Loucy (cell line): ENCODE results near the gene PTGES.

Experiments used
- H2AFZ ChIP-seq: fragments of 200-600 bp; sonication (generic); 2 replicates; pipeline ENCODE4 v1.6.0; 2016; ENCODE audit warnings: antibody characterized with exemption, mild to moderate bottlenecking, low read length, moderate library complexity
- H3F3A ChIP-seq: fragments of 200-600 bp; 2 replicates; pipeline ENCODE4 v1.6.0; 2016; ENCODE audit warnings: antibody characterized with exemption, low read depth, mild to moderate bottlenecking
- H3K27me3 ChIP-seq: fragments of 200-600 bp; sonication (generic); 2 replicates; pipeline ENCODE4 v1.6.1; 2014; ENCODE audit warnings: low read length, mild to moderate bottlenecking; ENCODE audit not compliant: insufficient read depth, poor library complexity, severe bottlenecking
- H3K36me3 ChIP-seq: fragments of 200-600 bp; sonication (generic); 2 replicates; pipeline ENCODE4 v1.6.1; 2016; ENCODE audit warnings: low read length; ENCODE audit not compliant: insufficient read depth
- H3K4me1 ChIP-seq: fragments of 200-600 bp; sonication (generic); 2 replicates; pipeline ENCODE4 v1.5.1; 2014; ENCODE audit warnings: low read length, mild to moderate bottlenecking; ENCODE audit not compliant: insufficient read depth, poor library complexity, severe bottlenecking
- H3K4me2 ChIP-seq: fragments of 200-600 bp; sonication (generic); 2 replicates; pipeline ENCODE4 v1.6.0; 2014; ENCODE audit warnings: antibody characterized with exemption, low read length, low read depth, mild to moderate bottlenecking; ENCODE audit not compliant: poor library complexity, severe bottlenecking
- H3K4me3 ChIP-seq: fragments of 200-600 bp; sonication (generic); 2 replicates; pipeline ENCODE4 v1.5.1; 2014; ENCODE audit warnings: low read length, mild to moderate bottlenecking, mixed read lengths; ENCODE audit not compliant: poor library complexity, severe bottlenecking
- H3K79me2 ChIP-seq: fragments of 200-600 bp; sonication (generic); 2 replicates; pipeline ENCODE4 v1.6.1; 2014; ENCODE audit warnings: low read length; ENCODE audit not compliant: insufficient read depth
- H3K9ac ChIP-seq: fragments of 200-600 bp; sonication (generic); 2 replicates; pipeline ENCODE4 v1.6.0; 2014; ENCODE audit warnings: mild to moderate bottlenecking, low read depth, low read length, moderate library complexity; ENCODE audit not compliant: poor library complexity, severe bottlenecking
- H3K9me2 ChIP-seq: fragments of 200-600 bp; sonication (generic); replicated peaks from 2 replicates; pipeline ENCODE4 v1.6.1; 2016; ENCODE audit warnings: low read depth, low read length, mixed read lengths
- H3K9me3 ChIP-seq: fragments of 200-600 bp; sonication (generic); 2 replicates; pipeline ENCODE4 v1.6.1; 2014; ENCODE audit warnings: mild to moderate bottlenecking, antibody characterized with exemption, low read length, low read depth; ENCODE audit not compliant: insufficient read depth
- H4K20me1 ChIP-seq: fragments of 200-600 bp; sonication (generic); 2 replicates; pipeline ENCODE4 v1.6.0; 2014; ENCODE audit warnings: antibody characterized with exemption, low read length, mild to moderate bottlenecking; ENCODE audit not compliant: insufficient read depth, poor library complexity, severe bottlenecking
- EZH2phosphoT487 ChIP-seq: fragments of 200-600 bp; IDR thresholded peaks from 2 replicates; pipeline ENCODE4 v1.6.1; 2018; ENCODE audit warnings: antibody characterized with exemption, mild to moderate bottlenecking, moderate library complexity, borderline replicate concordance
- TF ChIP-seq, protein P1 (sequence below): fragments of 200-600 bp; sonication (generic); conservative IDR thresholded peaks from 2 replicates; pipeline ENCODE4 v1.5.1; 2014; ENCODE audit warnings: mild to moderate bottlenecking, antibody characterized with exemption, low read length

Gene PTGES

DNA sequence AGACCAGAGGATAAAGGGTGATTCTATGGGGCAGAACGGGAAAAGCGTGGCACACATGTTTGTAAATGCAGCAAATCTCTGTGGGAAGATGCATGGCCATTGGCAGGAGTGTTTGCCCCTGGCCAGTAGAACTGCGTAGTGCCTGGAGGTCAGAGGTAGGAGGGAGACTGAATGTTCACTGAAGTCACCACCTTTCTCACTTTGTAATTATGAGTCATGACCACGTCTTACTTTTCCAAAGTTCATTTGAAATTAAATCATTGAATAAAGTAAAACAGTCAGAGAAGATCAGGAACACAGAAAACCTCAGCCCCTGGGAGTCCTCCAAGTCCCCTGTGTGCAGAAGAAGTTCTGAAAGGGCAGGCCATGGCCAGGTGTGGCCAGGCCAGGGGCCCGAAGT lies 4.6 kb downstream of the PTGES start:
- Histone ChIP-seq H3K4me2 (no peak overlapping the region), H3K79me2 (no peaks in the 10 kb centered on the region), H2AFZ (no peak overlapping the region), H3F3A (no peaks in the 10 kb centered on the region), H3K4me1 (no peaks in the 10 kb centered on the region), H3K27me3 (no peaks in the 10 kb centered on the region), H4K20me1 (no peaks in the 10 kb centered on the region), H3K9ac (no peak overlapping the region), H3K4me3 (no peak overlapping the region), H3K9me2 (no peaks in the 10 kb centered on the region), H3K9me3 (no peaks in the 10 kb centered on the region), H3K36me3 (no peaks in the 10 kb centered on the region)
- no peak for TF ChIP-seq EZH2phosphoT487
- TF ChIP-seq, protein P1, sequence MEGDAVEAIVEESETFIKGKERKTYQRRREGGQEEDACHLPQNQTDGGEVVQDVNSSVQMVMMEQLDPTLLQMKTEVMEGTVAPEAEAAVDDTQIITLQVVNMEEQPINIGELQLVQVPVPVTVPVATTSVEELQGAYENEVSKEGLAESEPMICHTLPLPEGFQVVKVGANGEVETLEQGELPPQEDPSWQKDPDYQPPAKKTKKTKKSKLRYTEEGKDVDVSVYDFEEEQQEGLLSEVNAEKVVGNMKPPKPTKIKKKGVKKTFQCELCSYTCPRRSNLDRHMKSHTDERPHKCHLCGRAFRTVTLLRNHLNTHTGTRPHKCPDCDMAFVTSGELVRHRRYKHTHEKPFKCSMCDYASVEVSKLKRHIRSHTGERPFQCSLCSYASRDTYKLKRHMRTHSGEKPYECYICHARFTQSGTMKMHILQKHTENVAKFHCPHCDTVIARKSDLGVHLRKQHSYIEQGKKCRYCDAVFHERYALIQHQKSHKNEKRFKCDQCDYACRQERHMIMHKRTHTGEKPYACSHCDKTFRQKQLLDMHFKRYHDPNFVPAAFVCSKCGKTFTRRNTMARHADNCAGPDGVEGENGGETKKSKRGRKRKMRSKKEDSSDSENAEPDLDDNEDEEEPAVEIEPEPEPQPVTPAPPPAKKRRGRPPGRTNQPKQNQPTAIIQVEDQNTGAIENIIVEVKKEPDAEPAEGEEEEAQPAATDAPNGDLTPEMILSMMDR, result no peak

DNA sequence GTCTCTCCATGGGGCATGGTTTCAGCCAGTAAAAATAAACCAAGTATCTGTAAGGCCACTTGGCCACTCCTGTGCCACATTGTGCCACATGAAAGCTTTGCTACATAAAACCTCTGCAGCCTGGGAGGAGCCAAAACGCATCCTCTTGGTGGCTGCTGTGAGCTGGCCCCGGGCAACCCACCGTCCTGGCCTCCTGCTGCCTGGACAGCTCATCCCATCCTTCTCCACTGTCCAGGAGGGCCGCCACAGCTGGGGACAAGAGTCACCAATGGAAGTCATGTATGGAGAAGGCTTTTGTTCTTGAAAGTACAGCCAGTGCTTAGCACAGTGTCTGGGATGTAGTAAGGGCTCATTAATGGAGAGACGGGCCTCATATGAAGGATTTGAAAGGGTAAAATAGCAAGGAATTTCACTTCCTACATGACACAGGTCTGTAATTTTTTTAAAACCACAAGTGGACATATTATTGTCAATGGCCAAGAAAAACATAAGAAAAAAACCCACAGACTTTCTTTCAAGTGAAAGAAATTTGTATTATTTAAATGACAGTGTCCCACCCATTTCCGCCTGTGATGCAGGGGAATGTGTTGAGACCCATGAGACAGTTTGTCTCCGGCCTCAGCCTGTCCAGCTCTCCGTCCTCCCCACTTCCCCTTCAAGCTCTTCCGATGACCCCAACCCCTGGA lies 6.6 kb downstream of the PTGES start:
- no peaks in the 10 kb centered on the region for H3K27me3 ChIP-seq
- H3K4me1 ChIP-seq, result no peaks in the 10 kb centered on the region
- H3K9me2 ChIP-seq, result no peaks in the 10 kb centered on the region
- H3K9ac ChIP-seq, result no peak overlapping the region
- no peak overlapping the region for H3K4me3 ChIP-seq
- no peaks in the 10 kb centered on the region for H3K36me3 ChIP-seq
- H3K4me2 ChIP-seq, result no peak overlapping the region
- H2AFZ ChIP-seq, result no peak overlapping the region
- no peak for TF ChIP-seq EZH2phosphoT487
- TF ChIP-seq, protein P1, result no peak
- H3K9me3 ChIP-seq, result no peaks in the 10 kb centered on the region
- no peaks in the 10 kb centered on the region for H4K20me1 ChIP-seq
- no peaks in the 10 kb centered on the region for H3K79me2 ChIP-seq
- no peaks in the 10 kb centered on the region for H3F3A ChIP-seq

DNA sequence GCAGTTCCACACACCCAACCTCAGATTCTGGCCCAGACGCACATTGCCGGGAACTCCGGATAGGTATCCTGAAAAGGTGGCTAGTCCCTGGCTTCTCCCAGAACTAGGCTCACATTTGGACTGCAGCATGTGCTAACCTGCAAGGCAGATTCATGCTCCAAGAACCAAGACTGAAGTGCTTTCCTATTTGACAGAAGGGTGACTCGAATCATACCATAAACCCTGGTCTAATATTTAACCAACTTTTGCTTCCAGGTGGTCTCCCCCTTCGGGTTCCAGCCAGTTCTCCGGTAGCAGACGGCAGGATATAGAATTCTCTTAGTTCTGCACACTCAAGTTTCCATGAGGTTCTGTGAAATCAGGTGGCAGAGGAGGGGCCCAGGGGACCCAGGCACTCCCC lies 7.6 kb downstream of the PTGES start:
- H4K20me1 ChIP-seq, result no peaks in the 10 kb centered on the region
- H2AFZ ChIP-seq, result no peak overlapping the region
- TF ChIP-seq, protein P1, result no peak
- TF ChIP-seq EZH2phosphoT487, result no peak
- no peak overlapping the region for H3K4me2 ChIP-seq
- no peaks in the 10 kb centered on the region for H3K4me1 ChIP-seq
- no peaks in the 10 kb centered on the region for H3K27me3 ChIP-seq
- H3F3A ChIP-seq, result no peaks in the 10 kb centered on the region
- H3K9ac ChIP-seq, result no peak overlapping the region
- H3K9me3 ChIP-seq, result no peaks in the 10 kb centered on the region
- H3K9me2 ChIP-seq, result no peaks in the 10 kb centered on the region
- H3K36me3 ChIP-seq, result no peaks in the 10 kb centered on the region
- H3K4me3 ChIP-seq, result no peak overlapping the region
- H3K79me2 ChIP-seq, result no peaks in the 10 kb centered on the region
